WERI-Rb-1 (cell line): ENCODE results near the gene TMC7.

ENCODE experiments used
- DNase-seq: peaks from one replicate; pipeline ENCODE4 v3.0.0-alpha.2; 2020
- H3K27ac ChIP-seq: fragments of 250-450 bp; sonication (Bioruptor Pico); 2 replicates; pipeline ENCODE4 v1.5.1; 2020; ENCODE audit warnings: mild to moderate bottlenecking, moderate library complexity
- H3K27me3 ChIP-seq: fragments of 250-450 bp; sonication (Bioruptor Pico); 2 replicates; pipeline ENCODE4 v1.5.1; 2021; ENCODE audit warnings: mild to moderate bottlenecking, low read depth, moderate library complexity; ENCODE audit not compliant: insufficient read depth, severe bottlenecking
- H3K36me3 ChIP-seq: fragments of 250-450 bp; sonication (Bioruptor Pico); 2 replicates; pipeline ENCODE4 v1.5.1; 2020; ENCODE audit warnings: mild to moderate bottlenecking, moderate library complexity
- H3K4me3 ChIP-seq: 2 replicates; pipeline ENCODE4 v1.5.1; 2011; ENCODE audit warnings: low read depth, mild to moderate bottlenecking, control low read depth, low read length
- H3K9me3 ChIP-seq: fragments of 250-450 bp; sonication (Bioruptor Pico); 2 replicates; pipeline ENCODE4 v1.5.1; 2021; ENCODE audit warnings: mild to moderate bottlenecking, moderate library complexity; ENCODE audit not compliant: severe bottlenecking
- CTCF ChIP-seq: IDR thresholded peaks from 2 replicates; pipeline ENCODE4 v1.5.1; 2011; ENCODE audit warnings: low read depth, mild to moderate bottlenecking, control low read depth, inconsistent platforms, low read length

Gene TMC7

DNA sequence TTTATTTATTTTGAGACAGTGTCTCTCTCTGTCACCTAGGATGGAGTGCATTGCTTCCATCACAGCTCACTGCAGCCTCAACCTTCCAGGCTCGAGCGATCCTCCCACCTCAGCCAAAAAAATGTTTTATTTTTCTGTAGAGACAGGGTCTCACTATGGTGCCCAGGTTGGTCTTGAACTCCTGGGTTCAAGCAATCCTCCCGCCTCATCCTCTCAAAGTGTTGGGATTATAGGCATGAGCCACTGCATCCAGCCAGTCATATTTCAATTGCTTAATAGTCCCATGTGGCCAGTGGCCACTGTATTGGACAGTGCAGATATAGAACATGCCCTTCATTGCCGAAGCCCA, 15.3 kb downstream of the TMC7 start:
- TF ChIP-seq CTCF = no peak
- no peak overlapping the region for H3K4me3 ChIP-seq
- no peak for DNase-seq
- no peaks in the 10 kb centered on the region for H3K9me3 ChIP-seq
- H3K36me3 ChIP-seq = no peaks in the 10 kb centered on the region
- no peaks in the 10 kb centered on the region for H3K27me3 ChIP-seq
- H3K27ac ChIP-seq = no peak overlapping the region

GRCh38 chr16:19001788-19002187, 18.1 kb downstream of the TMC7 start:
- Histone ChIP-seq H3K4me3 (no peak overlapping the region), H3K27ac (no peak overlapping the region), H3K36me3 (no peaks in the 10 kb centered on the region), H3K9me3 (no peaks in the 10 kb centered on the region), H3K27me3 (no peaks in the 10 kb centered on the region)
- no peak for TF ChIP-seq CTCF
- DNase-seq = no peak

DNA sequence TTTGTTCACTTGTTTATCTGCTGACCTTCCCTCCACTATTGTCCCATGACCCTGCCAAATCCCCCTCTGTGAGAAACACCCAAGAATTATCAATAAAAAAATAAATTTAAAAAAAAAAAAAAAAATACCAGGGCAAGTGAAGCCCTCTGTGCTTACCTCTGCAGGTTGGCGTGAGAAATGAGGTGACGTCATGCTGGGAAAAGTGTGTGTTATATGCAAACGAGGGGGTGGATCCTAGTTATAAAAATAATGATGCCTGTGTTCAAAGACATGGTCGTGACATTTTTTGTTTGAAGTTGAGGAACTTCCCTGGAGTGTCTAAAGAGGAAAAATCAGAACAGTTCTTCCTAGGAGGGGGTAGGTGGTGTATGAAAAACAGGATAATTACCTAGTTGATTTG, 20.2 kb downstream of the TMC7 start:
- DNase-seq = no peak
- no peaks in the 10 kb centered on the region for H3K27me3 ChIP-seq
- peak overlapping the region; percentile 72 for H3K27ac ChIP-seq
- no peak overlapping the region for H3K4me3 ChIP-seq
- no peak for TF ChIP-seq CTCF
- H3K36me3 ChIP-seq = no peaks in the 10 kb centered on the region
- H3K9me3 ChIP-seq = no peaks in the 10 kb centered on the region

DNA sequence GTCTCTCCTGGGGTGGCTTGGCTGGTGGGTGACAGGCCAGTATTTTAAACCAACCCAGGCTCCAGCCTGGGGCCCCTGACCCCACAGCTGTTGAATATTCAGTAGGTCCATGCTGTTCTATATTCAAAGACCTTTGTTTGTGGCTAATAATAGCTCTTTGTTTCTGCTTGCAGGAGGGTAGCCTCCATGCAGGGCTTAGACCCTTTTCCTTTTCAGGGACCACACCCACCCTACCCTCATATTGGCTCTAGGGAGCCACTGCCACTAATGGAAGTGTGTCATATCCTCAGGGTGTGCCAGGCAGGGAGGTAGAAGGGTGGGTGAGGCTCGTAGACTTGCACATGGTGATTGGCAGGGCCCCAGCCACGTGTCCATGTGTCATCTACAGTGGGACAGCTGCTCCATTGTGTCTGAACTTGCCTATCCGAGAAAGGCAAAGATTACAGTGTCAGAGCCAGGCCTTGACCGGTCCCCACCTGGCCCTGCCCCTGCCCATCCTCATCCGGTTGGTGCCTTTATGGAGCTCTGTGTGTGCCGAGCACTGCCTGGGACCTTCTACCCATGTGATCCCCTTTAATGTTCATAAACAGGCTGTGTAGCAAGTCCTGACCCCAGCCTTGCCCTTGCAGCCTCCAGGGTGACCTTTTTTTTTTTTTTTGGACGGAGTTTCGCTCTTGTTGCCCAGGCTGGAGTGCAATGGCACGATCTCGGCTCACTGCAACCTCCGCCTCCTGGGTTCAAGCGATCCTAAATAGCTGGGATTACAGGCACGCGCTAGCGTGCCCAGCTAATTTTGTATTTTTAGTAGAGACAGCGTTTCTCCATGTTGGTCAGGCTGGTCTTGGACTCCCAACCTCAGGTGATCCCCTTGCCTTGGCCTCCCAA, 22.1 kb downstream of the TMC7 start:
- Histone ChIP-seq H3K27ac (no peak overlapping the region), H3K4me3 (no peak overlapping the region), H3K27me3 (no peaks in the 10 kb centered on the region), H3K36me3 (peaks cover 8% of the 10 kb centered on the region), H3K9me3 (peaks cover 6% of the 10 kb centered on the region)
- TF ChIP-seq CTCF = no peak
- DNase-seq = no peak

GRCh38 chr16:19006446-19007315, 22.9 kb downstream of the TMC7 start:
- peaks cover 6% of the 10 kb centered on the region for H3K9me3 ChIP-seq
- no peak for DNase-seq
- no peak overlapping the region for H3K4me3 ChIP-seq
- H3K36me3 ChIP-seq = peaks cover 12% of the 10 kb centered on the region
- no peak for TF ChIP-seq CTCF
- no peak overlapping the region for H3K27ac ChIP-seq
- H3K27me3 ChIP-seq = no peaks in the 10 kb centered on the region
